H9 (cell line): Measurements from ENCODE around the gene DEPDC1B. TPM values are rescaled to one million over a fixed set of nuclear protein-coding genes. Genes with fewer than 3 reads are reported as not detected.

Source experiments
- DNase-seq: peaks from one replicate; pipeline ENCODE4 v3.0.0-alpha.2; 2017
- H2AFZ ChIP-seq: one replicate; pipeline ENCODE4 v1.6.1; 2013; ENCODE audit warnings: mild to moderate bottlenecking, low read length, control low read depth, moderate library complexity
- H2AK5ac ChIP-seq: 2 replicates; pipeline ENCODE4 v1.6.1; 2013; ENCODE audit warnings: low read length, control low read depth, mixed read lengths; ENCODE audit not compliant: insufficient read length
- H2BK120ac ChIP-seq: one replicate; pipeline ENCODE4 v1.6.1; 2013; ENCODE audit warnings: low read depth, mild to moderate bottlenecking, low read length, control low read depth, inconsistent platforms; ENCODE audit not compliant: poor library complexity, severe bottlenecking
- H2BK12ac ChIP-seq: 2 replicates; pipeline ENCODE4 v1.6.1; 2013; ENCODE audit warnings: low read length, control low read depth, mixed read lengths, low read depth; ENCODE audit not compliant: insufficient read length
- H2BK15ac ChIP-seq: 2 replicates; pipeline ENCODE4 v1.6.1; 2013; ENCODE audit warnings: low read depth, low read length, control low read depth
- H2BK20ac ChIP-seq: one replicate; pipeline ENCODE4 v1.6.1; 2013; ENCODE audit warnings: low read depth, mild to moderate bottlenecking, low read length, control low read depth, inconsistent platforms; ENCODE audit not compliant: poor library complexity, severe bottlenecking
- H2BK5ac ChIP-seq: 2 replicates; pipeline ENCODE4 v1.6.1; 2013; ENCODE audit warnings: low read length, control low read depth, mixed read lengths; ENCODE audit not compliant: insufficient read length
- H3K14ac ChIP-seq: 2 replicates; pipeline ENCODE4 v1.6.1; 2013; ENCODE audit warnings: low read length, control low read depth; ENCODE audit not compliant: insufficient read depth
- H3K18ac ChIP-seq: 2 replicates; pipeline ENCODE4 v1.6.1; 2013; ENCODE audit warnings: low read depth, mild to moderate bottlenecking, mixed read lengths, low read length, control low read depth; ENCODE audit not compliant: insufficient read length
- H3K23ac ChIP-seq: 2 replicates; pipeline ENCODE4 v1.6.1; 2013; ENCODE audit warnings: low read length, control low read depth, mixed read lengths, low read depth; ENCODE audit not compliant: insufficient read length
- H3K23me2 ChIP-seq: 2 replicates; pipeline ENCODE4 v1.6.1; 2013; ENCODE audit warnings: low read depth, mild to moderate bottlenecking, mixed read lengths, low read length, control low read depth; ENCODE audit not compliant: insufficient read length, poor library complexity, severe bottlenecking
- H3K27ac ChIP-seq: 2 replicates; pipeline ENCODE4 v1.5.1; 2013; ENCODE audit warnings: low read length, control low read depth, mixed read lengths, low read depth; ENCODE audit not compliant: insufficient read length
- H3K27me3 ChIP-seq: 2 replicates; pipeline ENCODE4 v1.6.1; 2013; ENCODE audit warnings: low read length, control low read depth, inconsistent platforms; ENCODE audit not compliant: insufficient read depth
- H3K4ac ChIP-seq: 2 replicates; pipeline ENCODE4 v1.6.1; 2013; ENCODE audit warnings: low read depth, mild to moderate bottlenecking, control low read depth, inconsistent platforms, low read length, moderate library complexity
- H3K4me1 ChIP-seq: 2 replicates; pipeline ENCODE4 v1.6.1; 2013; ENCODE audit warnings: low read length, control low read depth, inconsistent platforms; ENCODE audit not compliant: insufficient read depth
- H3K4me2 ChIP-seq: 2 replicates; pipeline ENCODE4 v1.6.1; 2013; ENCODE audit warnings: low read length, control low read depth, mixed read lengths; ENCODE audit not compliant: insufficient read length, insufficient read depth
- H3K56ac ChIP-seq: 2 replicates; pipeline ENCODE4 v1.6.1; 2013; ENCODE audit warnings: low read depth, mild to moderate bottlenecking, mixed read lengths, low read length, control low read depth; ENCODE audit not compliant: insufficient read length
- H3K79me1 ChIP-seq: 2 replicates; pipeline ENCODE4 v1.6.1; 2013; ENCODE audit warnings: low read depth, mild to moderate bottlenecking, moderate library complexity, low read length, control low read depth, inconsistent platforms; ENCODE audit not compliant: insufficient read depth, poor library complexity, severe bottlenecking
- H3K79me2 ChIP-seq: 2 replicates; pipeline ENCODE4 v1.6.1; 2013; ENCODE audit warnings: low read length, control low read depth, inconsistent platforms; ENCODE audit not compliant: insufficient read depth
- H3K9ac ChIP-seq: 2 replicates; pipeline ENCODE4 v1.6.1; 2013; ENCODE audit warnings: low read length, control low read depth, mixed read lengths; ENCODE audit not compliant: insufficient read length; ENCODE audit errors: extremely low read depth
- H3K9me3 ChIP-seq: one replicate; pipeline ENCODE4 v1.6.1; 2013; ENCODE audit warnings: low read depth, low read length, inconsistent platforms; ENCODE audit not compliant: control insufficient read depth
- H3T11ph ChIP-seq: one replicate; pipeline ENCODE4 v1.6.1; 2013; ENCODE audit warnings: mild to moderate bottlenecking, low read length, control low read depth, inconsistent platforms
- H4K20me1 ChIP-seq: one replicate; pipeline ENCODE4 v1.6.1; 2013; ENCODE audit not compliant: control insufficient read depth, insufficient read length, insufficient read depth
- H4K5ac ChIP-seq: 2 replicates; pipeline ENCODE4 v1.6.1; 2013; ENCODE audit warnings: low read depth, mild to moderate bottlenecking, mixed read lengths, low read length, control low read depth; ENCODE audit not compliant: insufficient read length
- H4K8ac ChIP-seq: replicated peaks from 2 replicates; pipeline ENCODE4 v1.6.1; 2013; ENCODE audit warnings: low read length, control low read depth, mixed read lengths, low read depth; ENCODE audit not compliant: insufficient read length
- H4K91ac ChIP-seq: 2 replicates; pipeline ENCODE4 v1.6.1; 2013; ENCODE audit warnings: low read depth, mild to moderate bottlenecking, moderate library complexity, mixed read lengths, low read length, control low read depth; ENCODE audit not compliant: insufficient read length
- H3K27ac Mint-ChIP-seq, 3 experiments: 2 replicates in 2 of 3; 3 replicates in 1 of 3; pipeline ENCODE4 v1.8.0; 2020 to 2021; ENCODE audit warnings: mixed read lengths in 3 of 3, mild to moderate bottlenecking in 1 of 3, moderate library complexity in 1 of 3
- H3K27me3 Mint-ChIP-seq: 2 replicates; pipeline ENCODE4 v1.8.0; 2021; ENCODE audit warnings: low read depth, mild to moderate bottlenecking, moderate library complexity, mixed read lengths
- H3K36me3 Mint-ChIP-seq, 3 experiments: 2 replicates in 2 of 3; 3 replicates in 1 of 3; pipeline ENCODE4 v1.8.0; 2020 to 2021; ENCODE audit warnings: low read depth in 3 of 3, mixed read lengths in 3 of 3; ENCODE audit not compliant: insufficient read depth in 1 of 3
- H3K4me1 Mint-ChIP-seq, 2 experiments: 2 replicates each; pipeline ENCODE4 v1.8.0; 2020; ENCODE audit warnings: mixed read lengths in 2 of 2
- H3K4me3 Mint-ChIP-seq, 2 experiments: 2 replicates in 1 of 2; 3 replicates in 1 of 2; pipeline ENCODE4 v1.8.0; 2020 to 2021; ENCODE audit warnings: mild to moderate bottlenecking in 2 of 2, mixed read lengths in 2 of 2, moderate library complexity in 1 of 2
- H3K9me3 Mint-ChIP-seq, 2 experiments: 2 replicates in 1 of 2; 3 replicates in 1 of 2; pipeline ENCODE4 v1.8.0; 2020; ENCODE audit warnings: mild to moderate bottlenecking in 2 of 2, mixed read lengths in 2 of 2, moderate library complexity in 1 of 2
- WGBS: extraction: QIAGEN DNeasy Blood & Tissue Kit; methylation state at CpG from one replicate; pipeline ENCODE4 v1.1.7; 2013; ENCODE audit warnings: missing lambda C conversion rate, low lambda C conversion rate, mixed read lengths; ENCODE audit not compliant: insufficient read length; ENCODE audit errors: extremely low coverage; 5-methylcytosine and 5-hydroxymethylcytosine counted together
- total RNA-seq: library from RNA; stranded (reverse); gene quantifications from 2 replicates; pipeline ENCODE4 v1.2.1, GENCODE V29; 2021
- TF ChIP-seq, protein P1 (sequence below): fragments of 200-600 bp; sonication (generic); conservative IDR thresholded peaks from 3 replicates; pipeline ENCODE4 v1.8.0; 2021; ENCODE audit warnings: antibody characterized with exemption, mild to moderate bottlenecking

The DEPDC1B gene
- total RNA-seq, 1 experiment from 2014 or later: 49.0 TPM

DNA sequence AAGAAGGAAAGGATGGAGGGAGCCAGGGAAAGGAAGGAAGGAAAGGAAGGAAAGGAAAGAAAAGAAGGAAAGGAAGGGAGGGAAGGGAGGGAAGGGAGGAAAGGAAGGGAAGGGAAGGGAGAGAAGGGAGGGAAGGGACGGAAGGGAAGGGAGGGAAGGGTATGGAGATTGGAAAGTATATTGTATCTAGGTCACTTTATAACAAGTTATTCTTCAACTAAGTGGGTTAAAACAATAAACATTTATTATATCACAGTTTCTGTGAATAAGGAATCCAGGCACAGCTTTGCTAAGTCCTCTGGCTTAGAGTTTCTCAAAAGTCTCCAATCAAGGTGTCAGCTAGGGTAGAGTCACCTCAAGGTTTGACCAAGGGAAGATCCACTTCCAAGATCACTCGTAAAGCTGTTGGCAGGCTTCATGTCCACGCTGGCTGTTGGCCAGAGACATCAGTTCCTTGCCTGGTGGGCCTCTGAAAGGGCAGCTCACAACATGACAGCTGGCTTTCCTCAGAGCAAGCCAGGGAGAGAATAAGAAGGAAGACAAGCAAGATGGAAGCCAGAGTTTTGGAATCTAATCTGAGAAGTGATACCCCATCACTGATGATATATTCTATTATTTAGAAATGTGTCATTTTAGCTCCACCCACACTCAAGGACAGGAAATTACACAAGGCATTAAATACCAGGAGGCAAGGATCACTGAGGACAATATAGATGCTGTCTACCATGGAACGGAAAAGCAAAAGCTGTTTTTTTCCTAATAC lies 105.1 kb downstream of the DEPDC1B start:
- Histone ChIP-seq H4K91ac (no peak overlapping the region), H3K79me2 (no peaks in the 10 kb centered on the region), H2BK120ac (no peak overlapping the region), H3T11ph (no peak overlapping the region), H2BK15ac (no peak overlapping the region), H3K14ac (no peak overlapping the region), H4K20me1 (no peaks in the 10 kb centered on the region), H3K79me1 (no peaks in the 10 kb centered on the region), H3K4ac (no peak overlapping the region), H3K18ac (no peak overlapping the region), H4K8ac (no peak overlapping the region), H3K23me2 (no peaks in the 10 kb centered on the region), H3K4me1 (no peaks in the 10 kb centered on the region), H2BK12ac (no peak overlapping the region), H2BK5ac (no peak overlapping the region), H3K9ac (no peak overlapping the region), H3K23ac (no peak overlapping the region), H4K5ac (no peak overlapping the region), H3K27ac (no peak overlapping the region), H3K4me2 (no peak overlapping the region), H3K56ac (no peak overlapping the region), H2AFZ (no peak overlapping the region), H3K9me3 (no peaks in the 10 kb centered on the region), H3K27me3 (no peaks in the 10 kb centered on the region), H2BK20ac (no peak overlapping the region), H2AK5ac (no peak overlapping the region)
- no peak overlapping the region; a peak in 1 of 7 replicates for H3K27ac Mint-ChIP-seq
- no peaks in the 10 kb centered on the region for H3K27me3 Mint-ChIP-seq
- H3K36me3 Mint-ChIP-seq: peaks cover 7 to 17% (median 16%) of the 10 kb centered on the region in 3 experiments
- TF ChIP-seq, protein P1, sequence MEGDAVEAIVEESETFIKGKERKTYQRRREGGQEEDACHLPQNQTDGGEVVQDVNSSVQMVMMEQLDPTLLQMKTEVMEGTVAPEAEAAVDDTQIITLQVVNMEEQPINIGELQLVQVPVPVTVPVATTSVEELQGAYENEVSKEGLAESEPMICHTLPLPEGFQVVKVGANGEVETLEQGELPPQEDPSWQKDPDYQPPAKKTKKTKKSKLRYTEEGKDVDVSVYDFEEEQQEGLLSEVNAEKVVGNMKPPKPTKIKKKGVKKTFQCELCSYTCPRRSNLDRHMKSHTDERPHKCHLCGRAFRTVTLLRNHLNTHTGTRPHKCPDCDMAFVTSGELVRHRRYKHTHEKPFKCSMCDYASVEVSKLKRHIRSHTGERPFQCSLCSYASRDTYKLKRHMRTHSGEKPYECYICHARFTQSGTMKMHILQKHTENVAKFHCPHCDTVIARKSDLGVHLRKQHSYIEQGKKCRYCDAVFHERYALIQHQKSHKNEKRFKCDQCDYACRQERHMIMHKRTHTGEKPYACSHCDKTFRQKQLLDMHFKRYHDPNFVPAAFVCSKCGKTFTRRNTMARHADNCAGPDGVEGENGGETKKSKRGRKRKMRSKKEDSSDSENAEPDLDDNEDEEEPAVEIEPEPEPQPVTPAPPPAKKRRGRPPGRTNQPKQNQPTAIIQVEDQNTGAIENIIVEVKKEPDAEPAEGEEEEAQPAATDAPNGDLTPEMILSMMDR: no peak
- 88% methylated on average over 1 of the region's 4 CpGs for WGBS
- H3K9me3 Mint-ChIP-seq: no peaks in the 10 kb centered on the region
- no peaks in the 10 kb centered on the region for H3K4me1 Mint-ChIP-seq
- H3K4me3 Mint-ChIP-seq: no peak overlapping the region
- no peak for DNase-seq
